A549 (cell line): ENCODE data around the gene DARS2.

Experiments
- CBX8 ChIP-seq: fragments of 200-600 bp; sonication (generic); IDR thresholded peaks from 2 replicates; pipeline ENCODE4 v1.6.1; 2016
- KDM1A ChIP-seq: fragments of 200-600 bp; sonication (generic); IDR thresholded peaks from 2 replicates; pipeline ENCODE4 v1.6.1; 2016; ENCODE audit warnings: low read depth, mild to moderate bottlenecking
- NFE2L2 ChIP-seq: fragments of 150-350 bp; conservative IDR thresholded peaks from 2 replicates; pipeline ENCODE4 v1.6.1; 2014; ENCODE audit warnings: low read length
- POLR2A ChIP-seq: IDR thresholded peaks from 2 replicates; pipeline ENCODE4 v1.6.1; 2012; ENCODE audit warnings: mild to moderate bottlenecking, low read length
- SMC3 ChIP-seq: fragments of >200 bp; sonication (Bioruptor Twin); formaldehyde crosslinking; IDR thresholded peaks from 3 replicates; pipeline ENCODE4 v1.6.1; 2018; ENCODE audit warnings: inconsistent platforms
- TP53 ChIP-seq: fragments of 250-450 bp; sonication (Bioruptor Pico); IDR thresholded peaks from 2 replicates; pipeline ENCODE4 v1.5.0; 2021; ENCODE audit warnings: mild to moderate bottlenecking, moderate library complexity
- ZC3H11A ChIP-seq: fragments of 450-650 bp; IDR thresholded peaks from 2 replicates; pipeline ENCODE4 v1.6.1; 2014; ENCODE audit warnings: antibody characterized with exemption, mild to moderate bottlenecking
- ZFP36 ChIP-seq: fragments of 450-650 bp; IDR thresholded peaks from 2 replicates; pipeline ENCODE4 v1.6.1; 2014; ENCODE audit warnings: borderline replicate concordance; ENCODE audit not compliant: partially characterized antibody
- TF ChIP-seq, protein P1 (sequence below): fragments of >200 bp; sonication (Bioruptor Twin); formaldehyde crosslinking; IDR thresholded peaks from 3 replicates; pipeline ENCODE4 v1.5.1; 2016

DNA sequence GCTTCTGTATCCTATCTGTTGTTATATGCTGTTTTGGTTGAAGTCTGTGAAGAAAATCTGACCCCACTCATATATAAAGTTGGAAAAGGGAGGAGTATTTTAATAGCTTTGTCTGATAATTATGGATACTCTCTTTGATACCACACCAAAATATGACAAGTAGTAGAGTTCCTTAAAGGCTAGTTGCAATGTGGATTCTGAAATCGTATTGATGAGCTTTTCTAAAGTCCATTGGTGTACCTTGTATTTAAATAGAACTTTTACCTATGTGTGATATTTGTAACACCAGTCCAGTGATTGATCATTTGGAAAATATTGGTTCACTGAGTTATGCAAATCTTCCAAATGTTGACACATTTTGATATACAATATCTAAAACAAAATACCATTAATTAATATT, 35.6 kb downstream of the DARS2 start:
- TF ChIP-seq, protein P1, sequence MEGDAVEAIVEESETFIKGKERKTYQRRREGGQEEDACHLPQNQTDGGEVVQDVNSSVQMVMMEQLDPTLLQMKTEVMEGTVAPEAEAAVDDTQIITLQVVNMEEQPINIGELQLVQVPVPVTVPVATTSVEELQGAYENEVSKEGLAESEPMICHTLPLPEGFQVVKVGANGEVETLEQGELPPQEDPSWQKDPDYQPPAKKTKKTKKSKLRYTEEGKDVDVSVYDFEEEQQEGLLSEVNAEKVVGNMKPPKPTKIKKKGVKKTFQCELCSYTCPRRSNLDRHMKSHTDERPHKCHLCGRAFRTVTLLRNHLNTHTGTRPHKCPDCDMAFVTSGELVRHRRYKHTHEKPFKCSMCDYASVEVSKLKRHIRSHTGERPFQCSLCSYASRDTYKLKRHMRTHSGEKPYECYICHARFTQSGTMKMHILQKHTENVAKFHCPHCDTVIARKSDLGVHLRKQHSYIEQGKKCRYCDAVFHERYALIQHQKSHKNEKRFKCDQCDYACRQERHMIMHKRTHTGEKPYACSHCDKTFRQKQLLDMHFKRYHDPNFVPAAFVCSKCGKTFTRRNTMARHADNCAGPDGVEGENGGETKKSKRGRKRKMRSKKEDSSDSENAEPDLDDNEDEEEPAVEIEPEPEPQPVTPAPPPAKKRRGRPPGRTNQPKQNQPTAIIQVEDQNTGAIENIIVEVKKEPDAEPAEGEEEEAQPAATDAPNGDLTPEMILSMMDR: no peak
- TF ChIP-seq ZFP36 (no peak), SMC3 (no peak), ZC3H11A (no peak), NFE2L2 (no peak), KDM1A (no peak), POLR2A (no peak), CBX8 (no peak), TP53 (CRISPR knock-in tag) (no peak)
